NOMO-1 (cell line): Measurements from ENCODE around the gene S100A3.

ENCODE experiments used
- DNase-seq, 2 experiments: peaks; one replicate each; lab custom pipeline; 2025; ENCODE audit not compliant: unreplicated experiment in 2 of 2; lab: John Stamatoyannopoulos, UW

Gene S100A3

GRCh38 chr1:153515504-153516394 is 33.3 kb downstream of the S100A3 start:
- peak; percentile 64 to 75 for DNase-seq

DNA sequence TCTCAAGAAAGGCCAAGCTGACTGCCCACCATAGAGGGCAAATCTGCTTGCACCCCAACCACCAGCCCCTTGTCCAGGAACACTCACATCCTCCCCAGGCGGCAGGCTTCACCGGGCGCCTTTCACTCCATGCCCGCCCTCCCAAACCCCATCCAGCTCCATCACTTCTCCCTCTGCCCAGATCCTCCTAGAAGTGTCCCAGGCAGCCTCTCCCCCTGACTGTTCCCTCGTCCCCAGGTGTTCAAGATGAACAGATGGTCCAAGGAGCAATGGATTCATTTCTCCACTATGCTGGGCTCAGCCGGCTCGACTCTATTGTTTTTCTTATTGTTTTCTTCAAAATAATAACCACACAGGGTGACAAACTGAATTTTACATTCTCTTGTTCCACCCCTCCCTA is 35.4 kb downstream of the S100A3 start:
- DNase-seq, result no peak

GRCh38 chr1:153513023-153513422 is 36.0 kb downstream of the S100A3 start:
- no peak for DNase-seq

DNA sequence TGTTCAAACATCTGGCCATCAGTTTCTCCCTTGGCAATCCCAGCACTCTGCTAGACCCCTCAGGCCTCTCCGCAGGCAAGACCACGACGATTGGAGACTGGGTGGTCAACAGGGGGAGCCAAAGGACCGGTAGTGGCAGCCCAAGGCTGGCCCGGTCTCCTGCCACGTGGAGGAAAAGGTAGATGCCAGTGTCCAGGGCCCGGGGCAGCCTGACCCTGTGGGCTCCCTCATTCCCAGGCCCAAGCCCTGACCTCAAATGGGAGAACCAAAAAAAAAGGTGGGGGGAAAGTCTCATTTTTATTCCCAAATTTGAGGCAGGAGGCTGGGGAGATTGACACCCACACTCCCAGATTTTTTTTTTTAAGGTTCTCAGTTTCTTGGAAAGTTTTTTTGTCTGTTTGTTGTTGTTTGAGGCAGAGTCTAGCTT is 38.1 kb downstream of the S100A3 start:
- DNase-seq, result peak; percentile 63 to 68

- peak; percentile 63 to 68 for DNase-seq
Observed at GRCh38 chr1:153509729-153510354, 39.2 kb downstream of the S100A3 start.

- DNase-seq, result no peak
Observed at GRCh38 chr1:153509036-153509435, 40.0 kb downstream of the S100A3 start.

DNA sequence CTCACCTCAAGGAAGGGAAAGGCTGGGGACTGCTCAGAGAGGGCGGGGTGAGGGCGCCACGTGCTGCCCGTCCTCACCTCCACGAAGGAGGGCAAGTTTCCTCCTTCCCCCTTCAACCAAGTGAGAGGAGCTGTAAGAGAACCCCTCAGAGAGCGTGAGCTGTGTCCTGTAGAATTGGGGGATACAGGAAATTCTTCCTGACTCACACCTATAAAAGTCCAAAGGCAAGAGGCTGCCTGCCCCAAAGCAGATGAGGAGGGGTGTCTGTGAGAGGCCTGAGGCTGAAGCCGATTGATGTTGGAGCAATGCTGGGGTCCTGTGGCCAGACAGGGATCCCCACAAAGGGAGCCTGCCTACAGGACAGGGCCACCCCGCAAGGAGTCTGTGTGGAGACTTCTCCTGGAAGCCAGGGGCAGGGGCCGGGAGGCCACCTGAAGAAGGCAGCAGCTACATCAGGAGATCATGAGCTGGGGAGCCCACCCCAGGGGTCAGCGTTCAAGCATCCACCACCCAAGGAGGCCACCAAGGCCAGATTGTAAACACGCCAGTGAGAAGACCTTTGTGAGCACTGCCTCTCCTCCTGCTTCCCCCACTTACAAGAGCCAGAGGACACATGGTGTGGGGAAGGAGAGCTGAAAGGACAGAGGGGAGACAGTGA is 41.0 kb downstream of the S100A3 start:
- no peak for DNase-seq

DNA sequence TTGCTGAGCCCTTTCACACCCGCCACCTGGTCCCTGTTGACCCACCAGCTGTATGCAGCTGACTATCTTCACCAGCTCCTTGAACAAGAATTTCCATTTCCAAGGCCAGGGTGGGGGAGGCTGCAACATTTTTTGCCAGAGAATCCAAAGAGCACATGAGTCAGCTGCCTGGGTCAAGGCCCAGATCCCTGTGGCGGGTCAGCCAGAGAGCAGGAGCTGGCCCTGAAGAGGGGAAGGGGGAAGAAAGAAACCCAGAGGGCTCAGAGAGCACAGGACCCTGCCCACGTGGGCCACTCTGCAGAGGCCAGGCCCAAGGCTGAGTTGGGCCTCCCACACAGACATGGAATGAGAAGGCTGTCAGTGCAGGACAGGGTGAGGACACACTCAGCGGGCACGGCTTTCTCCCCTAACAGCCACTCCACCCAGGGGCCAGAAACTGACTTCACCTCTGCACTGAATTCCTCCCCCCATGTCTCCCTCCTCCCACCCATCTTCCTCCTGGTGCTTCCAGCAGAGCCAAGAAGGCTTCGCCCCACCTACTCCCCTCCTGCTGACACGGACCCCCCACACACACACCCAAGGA is 42.1 kb downstream of the S100A3 start:
- no peak for DNase-seq

GRCh38 chr1:153506386-153506785 is 42.7 kb downstream of the S100A3 start:
- DNase-seq, result no peak

DNA sequence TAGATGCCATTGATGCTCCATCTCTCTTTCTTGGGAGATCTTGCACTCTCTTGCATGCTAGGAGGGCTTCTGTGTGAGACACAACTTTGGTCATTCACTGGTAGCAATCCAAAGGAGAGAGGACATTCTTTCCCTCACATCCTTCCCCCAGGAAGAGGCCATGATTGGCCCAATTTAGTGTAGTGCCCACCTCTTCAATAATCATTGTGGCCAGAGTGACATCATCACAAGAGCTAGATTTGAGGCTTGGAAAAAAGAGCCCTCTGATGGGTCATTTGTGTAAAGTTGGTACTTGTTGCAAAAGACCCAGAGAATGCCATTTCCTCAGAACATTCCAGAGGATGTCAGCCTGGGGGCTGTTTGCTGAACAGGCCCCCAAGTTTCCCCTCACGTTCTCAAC is 43.5 kb downstream of the S100A3 start:
- no peak for DNase-seq

DNA sequence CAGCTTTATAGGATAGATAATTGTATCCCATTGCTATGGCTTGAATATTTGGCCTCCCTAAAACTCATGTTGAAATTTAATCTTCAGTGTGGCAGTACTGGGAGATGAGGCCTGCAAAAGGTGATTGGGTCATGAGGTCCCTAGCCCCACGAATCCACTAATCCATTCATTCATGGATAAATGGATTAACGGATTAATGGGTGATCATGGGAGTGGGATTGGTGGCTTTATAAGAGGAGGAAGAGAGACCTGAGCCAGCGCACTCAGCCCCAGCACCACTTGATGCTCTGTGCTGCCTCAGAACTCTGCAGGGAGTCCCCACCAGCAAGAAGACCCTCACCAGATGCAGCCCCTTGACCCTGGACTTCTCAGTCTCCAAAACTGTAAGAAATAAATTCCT is 45.3 kb downstream of the S100A3 start:
- no peak for DNase-seq

DNA sequence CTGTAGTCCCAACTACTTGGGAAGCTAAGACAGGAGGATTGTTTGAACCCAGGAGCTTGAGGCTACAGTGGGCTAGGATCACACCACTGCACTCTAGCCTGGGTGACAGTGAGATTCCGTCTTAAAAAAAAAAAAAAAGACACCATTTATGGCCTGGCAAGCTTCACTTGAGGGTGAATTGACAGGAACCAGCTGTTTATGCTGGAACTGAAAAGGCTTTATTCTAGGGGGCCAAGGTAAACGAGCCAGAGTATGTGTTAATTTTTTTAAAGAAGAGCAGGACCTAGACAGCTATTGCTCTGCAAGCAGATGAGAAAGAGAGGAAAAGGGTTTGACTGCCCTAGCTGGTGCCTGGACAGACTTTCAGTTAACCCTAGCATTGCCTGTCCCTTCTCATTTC is 50.3 kb downstream of the S100A3 start:
- no peak for DNase-seq
